Tibial nerve (tissue), 4 donors: ENCODE data around the gene SMIM11.

ENCODE experiments used
- CTCF ChIP-seq, 5 experiments: fragments of 200-600 bp in 3 of 5; fragments of 450-650 bp in 2 of 5; sonication (generic) in 3 of 5; IDR thresholded peaks; one replicate each; pipeline ENCODE4 v1.5.1; 2016 to 2019; ENCODE audit warnings: antibody characterized with exemption in 5 of 5, mild to moderate bottlenecking in 3 of 5, moderate library complexity in 2 of 5
- EP300 ChIP-seq, 2 donors: sonication (generic); formaldehyde crosslinking; IDR thresholded peaks; one replicate each; pipeline ENCODE4 v1.6.1; 2017; ENCODE audit warnings: antibody characterized with exemption in 2 of 2, mild to moderate bottlenecking in 1 of 2
- POLR2A ChIP-seq, 2 donors: fragments of 450-650 bp; IDR thresholded peaks; one replicate each; pipeline ENCODE4 v1.6.1; 2017; ENCODE audit warnings: antibody characterized with exemption in 2 of 2, mild to moderate bottlenecking in 2 of 2, moderate library complexity in 2 of 2

- TF ChIP-seq CTCF (IDR thresholded peaks at IDR 0.05) (no peak), EP300 (IDR thresholded peaks at IDR 0.05) (no peak), POLR2A (IDR thresholded peaks at IDR 0.05) (no peak)
These were observed 31.4 kb upstream of the SMIM11 start for GRCh38 chr21:34343838-34344381.
